ENCODE data around the gene TSPOAP1.

The TSPOAP1 gene

DNA sequence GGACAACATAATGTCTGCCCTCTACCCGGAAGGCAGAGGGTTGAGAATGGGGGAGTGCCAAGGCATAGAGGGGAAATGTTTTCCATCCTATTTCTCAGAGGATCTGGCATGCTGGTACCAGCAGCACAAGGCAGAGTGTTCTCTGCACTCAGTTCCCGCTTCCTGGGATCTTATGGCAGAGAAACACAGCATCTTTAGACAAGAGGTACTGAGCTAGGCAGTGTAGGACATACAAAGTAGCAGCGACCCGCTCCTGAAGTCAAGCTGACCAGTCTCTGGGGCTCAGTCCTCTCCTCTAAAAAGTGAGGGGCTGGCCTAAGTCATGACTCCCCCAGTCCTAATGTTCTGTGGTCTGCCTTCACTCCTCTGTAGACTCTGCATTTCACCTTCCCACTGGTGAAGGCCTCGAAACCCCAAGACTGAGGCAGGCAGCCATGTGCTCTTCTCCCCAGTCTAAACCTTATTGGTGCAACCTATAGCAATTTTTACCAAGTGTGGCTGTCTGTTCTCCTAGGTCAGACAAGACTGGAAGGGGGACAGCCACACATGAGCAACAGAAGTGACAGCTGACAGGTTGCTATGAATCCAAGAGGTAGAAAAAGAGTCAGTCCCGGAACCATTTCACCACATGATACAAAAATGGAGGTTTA, 11.3 kb upstream of the TSPOAP1 start:
- no peak for DNase-seq

DNA sequence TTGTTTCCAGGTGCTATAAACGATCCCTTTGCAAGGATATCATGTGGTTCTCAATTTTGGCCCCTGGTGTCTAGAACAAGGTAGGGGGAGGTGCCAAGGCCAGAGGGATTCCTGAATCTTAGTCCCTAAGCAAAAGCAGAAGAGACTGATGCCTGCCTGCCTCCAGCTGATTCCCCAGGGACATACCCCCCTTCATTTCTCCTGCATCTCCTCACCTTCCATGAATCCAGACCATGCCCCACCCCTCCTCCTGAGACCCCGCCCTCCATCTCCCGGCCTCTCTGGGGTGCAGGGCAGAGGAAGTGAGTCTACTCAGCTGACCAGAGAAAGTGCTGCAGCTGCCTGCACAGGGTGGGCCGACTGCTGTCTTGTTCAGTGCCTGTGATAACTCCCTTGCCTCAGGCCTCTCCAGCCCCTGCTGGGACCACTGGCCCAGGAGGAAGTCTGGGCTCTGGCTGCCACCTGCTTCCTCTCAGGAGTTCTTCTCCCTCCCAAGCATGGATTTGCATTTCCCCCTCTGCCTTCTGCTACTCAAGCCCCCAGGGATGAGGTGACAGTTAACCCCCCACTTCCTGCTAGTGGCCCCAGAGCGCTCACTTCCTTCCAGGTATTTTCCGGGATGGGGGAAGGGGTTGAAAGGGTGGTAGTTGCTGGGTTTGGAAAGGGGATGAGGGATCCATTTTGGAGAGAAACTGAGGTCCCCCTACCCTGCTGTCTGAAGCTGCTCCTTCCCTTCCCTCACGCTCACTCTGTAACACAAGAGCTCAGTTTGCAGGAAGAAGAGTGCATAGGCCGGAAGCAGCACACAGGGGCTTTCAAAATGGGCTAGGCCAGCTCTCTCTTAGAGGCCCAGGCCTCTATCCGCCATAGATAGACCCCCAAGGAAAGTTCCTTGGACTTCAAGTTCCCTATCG, 10.5 kb upstream of the TSPOAP1 start:
- DNase-seq = no peak

DNA sequence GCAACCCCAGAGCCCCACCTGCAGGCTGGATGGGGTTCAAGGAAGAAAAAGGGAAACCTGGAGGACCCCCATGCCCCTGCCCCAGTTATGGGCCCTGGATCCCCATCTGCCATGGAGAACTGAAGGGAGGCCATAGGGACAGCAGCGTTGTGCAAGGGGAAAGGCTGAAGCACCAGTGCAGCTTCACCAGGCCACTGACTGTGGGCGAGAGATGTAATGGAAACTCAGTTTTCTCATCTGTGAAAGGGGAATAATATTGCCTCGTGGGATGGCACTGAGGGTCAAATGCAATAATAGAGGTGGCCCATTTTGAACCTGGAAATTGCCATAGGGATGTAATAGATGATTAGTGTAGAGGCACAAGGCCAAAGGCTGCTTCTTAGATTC, 9.9 kb upstream of the TSPOAP1 start:
- no peak for DNase-seq

DNA sequence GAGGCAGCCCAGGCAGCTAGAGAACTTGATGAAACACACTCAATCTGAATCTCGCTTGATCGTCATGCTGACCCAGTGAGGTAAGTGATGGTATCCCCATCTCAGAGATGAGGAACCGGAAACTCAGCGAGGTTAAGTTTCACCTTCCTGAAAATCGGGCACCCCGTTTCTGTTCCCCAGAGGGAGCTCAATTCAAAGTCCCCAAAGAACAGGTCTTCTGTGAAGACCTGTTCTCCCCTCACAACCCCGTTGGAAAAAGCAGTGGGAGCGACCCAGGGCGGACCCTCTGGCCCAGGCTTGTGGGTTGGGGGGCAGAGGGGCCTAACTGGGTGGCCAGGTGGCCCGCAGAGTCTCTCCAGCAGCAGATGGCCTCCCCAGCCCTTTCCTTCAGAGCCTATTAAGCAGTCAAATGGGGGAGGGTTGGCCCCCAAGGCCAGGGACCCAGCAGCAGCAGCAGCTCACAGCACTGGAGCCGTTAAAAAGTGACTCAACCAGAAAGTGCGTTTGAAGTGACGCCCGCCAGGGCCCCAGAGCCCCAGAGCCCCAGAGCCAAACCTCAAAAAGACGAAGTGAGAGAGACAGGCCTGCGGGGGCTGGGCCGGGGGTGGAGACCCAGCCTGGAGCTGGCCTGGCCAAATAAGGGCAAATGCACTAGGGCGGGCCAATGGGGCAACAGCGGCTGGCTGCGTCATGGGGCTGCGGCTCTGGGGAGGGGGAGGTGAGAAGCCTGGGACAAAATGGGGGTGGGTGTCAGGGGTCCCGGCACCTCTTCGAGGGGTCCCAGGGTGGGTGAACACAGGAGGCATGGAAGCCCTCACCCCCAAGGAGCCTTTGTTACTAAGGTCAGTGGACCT, 9.2 kb upstream of the TSPOAP1 start:
- peak; percentile 14 for DNase-seq

DNA sequence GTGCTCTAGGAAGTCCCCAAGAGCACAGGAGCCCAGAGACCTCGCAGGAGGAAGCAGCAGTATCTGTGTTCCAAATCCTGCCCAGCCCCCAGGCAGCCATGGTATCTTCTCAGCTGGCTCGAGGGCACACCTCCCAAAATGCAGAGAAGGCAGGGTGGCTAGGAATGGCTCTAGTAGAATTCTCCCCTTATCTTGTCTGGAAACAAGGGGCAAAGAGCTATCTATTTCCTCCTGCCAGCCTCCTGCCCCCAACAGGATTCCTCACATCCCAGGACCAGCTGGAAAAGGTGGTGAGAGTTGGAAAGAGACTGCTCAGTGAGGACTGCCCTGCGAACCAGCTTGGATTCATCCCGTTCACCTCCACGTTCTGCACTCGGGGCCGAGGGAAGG, 8.6 kb upstream of the TSPOAP1 start:
- no peak for DNase-seq

DNA sequence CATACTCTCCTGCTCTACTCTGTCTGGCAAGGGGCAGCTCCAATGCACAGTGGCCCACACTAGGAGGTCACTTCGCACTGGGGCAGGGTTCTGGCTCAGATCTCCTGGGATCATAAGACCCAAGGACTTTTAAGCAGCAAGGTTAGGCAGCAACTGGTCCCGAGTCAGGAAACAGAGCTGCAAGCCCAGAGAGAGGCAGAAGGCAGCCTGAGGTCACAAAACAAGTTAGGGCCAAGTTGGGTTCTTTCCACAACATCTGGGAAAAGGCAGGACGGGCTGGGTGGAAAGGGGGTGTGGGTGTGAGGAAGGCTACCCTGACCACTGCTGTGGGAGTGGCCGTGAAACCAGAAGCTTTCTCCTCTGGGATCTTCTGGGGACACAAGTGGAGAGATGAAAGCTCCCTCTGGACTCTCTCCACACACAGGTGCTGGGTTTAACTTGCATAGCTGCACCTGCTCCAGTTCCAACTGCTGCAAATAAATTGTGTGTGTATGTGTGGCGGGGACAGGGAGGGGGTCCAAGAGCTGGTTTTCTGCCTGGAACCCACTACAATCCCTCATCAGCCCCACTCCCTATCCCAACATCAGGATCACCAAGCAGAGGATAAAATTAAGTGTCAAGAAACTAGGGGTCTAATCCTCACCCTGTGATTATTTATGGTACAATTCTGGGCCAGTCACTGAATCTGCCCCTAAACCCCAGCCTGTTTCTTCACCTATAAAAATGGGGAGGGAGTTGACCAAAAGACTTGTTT, 8.0 kb upstream of the TSPOAP1 start:
- no peak for DNase-seq

DNA sequence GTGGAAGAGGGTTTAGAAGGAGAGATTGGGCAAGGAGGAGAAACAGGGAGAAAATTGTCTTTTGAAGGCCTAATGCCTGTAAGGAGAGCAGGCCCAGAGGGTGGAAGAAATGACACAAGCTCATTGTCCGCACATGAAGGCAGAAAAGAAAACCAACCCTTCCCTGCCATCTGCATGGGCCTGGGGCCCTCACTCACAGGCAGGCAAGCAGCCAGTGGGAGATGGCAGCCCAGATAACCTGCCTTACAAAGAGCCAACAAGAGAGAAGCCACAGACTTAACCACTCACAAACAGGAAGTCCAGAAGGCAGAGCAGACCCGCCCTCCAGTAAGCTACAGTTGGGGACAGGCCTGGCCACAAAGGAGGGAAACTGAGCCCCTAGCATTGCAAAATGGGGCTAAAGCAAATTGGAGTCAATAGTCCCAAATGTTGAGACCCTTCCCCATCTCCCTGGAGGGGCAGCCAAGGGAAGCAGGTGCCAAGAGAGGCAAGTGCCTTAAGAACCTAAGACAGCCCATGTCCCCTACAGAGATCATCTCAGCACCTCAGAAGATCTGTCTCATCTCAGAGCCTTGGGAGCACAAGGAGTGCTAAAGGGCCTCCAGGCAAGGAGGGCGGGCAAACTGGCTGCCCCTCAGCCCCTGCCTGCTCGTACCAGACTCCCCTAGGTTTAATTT, 7.3 kb upstream of the TSPOAP1 start:
- DNase-seq = no peak

DNA sequence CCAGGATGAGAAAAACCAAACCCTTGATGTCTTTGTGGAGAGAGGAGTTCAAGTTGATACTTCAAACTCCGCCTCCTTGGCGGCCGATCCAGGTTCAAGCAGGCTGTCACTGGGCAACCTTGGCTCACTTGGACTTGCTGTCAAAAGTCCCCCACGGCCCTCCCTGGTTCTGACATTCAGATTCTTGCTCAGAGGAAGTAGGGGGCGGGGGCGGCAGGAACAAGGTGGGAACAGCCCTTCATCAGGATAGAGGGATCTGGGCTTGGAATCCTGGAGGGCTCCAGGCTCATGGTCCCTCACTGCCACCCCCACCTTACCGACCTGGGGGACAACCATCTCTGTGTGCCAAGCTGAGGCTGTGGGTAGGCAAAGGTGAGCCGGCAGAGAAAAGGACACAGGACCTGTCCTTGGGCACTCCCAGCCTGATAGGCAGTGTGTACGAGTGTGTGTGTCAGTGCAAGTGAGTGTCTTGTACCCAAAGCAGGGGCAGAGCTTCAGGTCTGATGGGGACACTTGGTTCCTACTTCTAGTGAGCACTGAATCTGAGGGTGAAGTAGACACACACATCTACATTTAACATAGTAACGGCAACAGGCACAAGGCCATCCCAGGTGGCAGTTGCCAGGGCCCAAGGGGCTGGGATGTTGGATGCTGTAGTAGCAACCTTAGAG, 6.6 kb upstream of the TSPOAP1 start:
- no peak for DNase-seq

DNA sequence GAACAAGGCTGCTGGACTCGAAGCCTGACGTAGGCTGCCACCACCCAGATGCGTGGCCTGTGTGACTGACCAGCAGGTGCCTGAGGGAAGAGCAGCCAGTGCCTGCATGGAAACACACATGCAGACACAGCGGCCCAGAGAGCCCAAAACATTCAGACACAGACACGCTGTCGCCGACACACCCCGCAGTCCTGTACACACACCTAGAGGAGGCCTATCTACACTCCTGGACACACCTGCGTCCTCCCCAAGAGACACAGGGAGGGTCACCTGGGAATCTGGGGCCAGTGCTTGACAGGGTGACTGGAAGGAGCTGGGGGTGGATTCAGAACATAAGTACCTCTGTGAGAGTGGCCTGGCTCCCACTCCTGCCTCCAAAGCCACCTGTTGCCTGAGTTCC, 6.1 kb upstream of the TSPOAP1 start:
- no peak for DNase-seq

DNA sequence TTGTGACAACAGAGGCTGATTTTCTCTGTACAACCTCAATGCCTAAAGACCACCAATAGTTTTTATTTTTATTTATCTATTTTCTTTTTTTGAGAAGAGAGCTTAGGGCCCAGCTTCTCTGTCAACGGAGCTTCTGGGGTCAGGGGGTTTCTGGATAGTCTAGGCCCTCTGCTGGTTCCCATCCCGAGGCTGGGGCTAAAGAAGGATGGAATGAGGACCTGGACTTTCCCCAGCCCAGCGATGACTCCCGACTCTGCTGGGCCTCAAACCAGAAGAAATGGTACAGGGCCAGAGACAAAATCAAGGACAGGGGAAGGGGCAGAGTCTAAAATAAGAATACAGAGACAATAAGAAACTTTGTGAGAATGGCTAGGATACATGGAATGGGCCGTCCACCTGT, 5.7 kb upstream of the TSPOAP1 start:
- no peak for DNase-seq

DNA sequence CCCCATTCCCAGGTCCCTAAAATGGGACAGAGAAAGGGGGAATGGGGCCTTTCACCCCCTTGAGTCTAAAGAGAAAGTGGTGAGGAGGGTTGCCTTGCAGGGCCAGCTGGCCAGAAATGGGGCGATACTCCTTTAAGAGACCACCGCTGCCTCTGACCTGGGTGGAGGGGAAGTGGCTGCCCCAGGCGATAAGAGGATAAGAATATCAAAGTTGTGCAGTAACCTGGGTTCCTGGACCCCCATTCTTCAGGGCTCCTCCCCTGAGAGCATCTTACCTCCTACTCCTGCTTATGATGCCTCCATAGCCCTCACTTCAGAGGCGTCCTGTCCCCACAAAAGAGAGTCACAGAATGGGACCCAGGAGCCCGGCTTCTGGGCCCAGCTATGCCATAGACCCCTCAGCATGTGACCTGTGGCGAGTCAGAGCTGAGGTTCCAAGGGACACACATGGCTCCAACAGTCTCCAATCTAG, 5.2 kb upstream of the TSPOAP1 start:
- no peak for DNase-seq

DNA sequence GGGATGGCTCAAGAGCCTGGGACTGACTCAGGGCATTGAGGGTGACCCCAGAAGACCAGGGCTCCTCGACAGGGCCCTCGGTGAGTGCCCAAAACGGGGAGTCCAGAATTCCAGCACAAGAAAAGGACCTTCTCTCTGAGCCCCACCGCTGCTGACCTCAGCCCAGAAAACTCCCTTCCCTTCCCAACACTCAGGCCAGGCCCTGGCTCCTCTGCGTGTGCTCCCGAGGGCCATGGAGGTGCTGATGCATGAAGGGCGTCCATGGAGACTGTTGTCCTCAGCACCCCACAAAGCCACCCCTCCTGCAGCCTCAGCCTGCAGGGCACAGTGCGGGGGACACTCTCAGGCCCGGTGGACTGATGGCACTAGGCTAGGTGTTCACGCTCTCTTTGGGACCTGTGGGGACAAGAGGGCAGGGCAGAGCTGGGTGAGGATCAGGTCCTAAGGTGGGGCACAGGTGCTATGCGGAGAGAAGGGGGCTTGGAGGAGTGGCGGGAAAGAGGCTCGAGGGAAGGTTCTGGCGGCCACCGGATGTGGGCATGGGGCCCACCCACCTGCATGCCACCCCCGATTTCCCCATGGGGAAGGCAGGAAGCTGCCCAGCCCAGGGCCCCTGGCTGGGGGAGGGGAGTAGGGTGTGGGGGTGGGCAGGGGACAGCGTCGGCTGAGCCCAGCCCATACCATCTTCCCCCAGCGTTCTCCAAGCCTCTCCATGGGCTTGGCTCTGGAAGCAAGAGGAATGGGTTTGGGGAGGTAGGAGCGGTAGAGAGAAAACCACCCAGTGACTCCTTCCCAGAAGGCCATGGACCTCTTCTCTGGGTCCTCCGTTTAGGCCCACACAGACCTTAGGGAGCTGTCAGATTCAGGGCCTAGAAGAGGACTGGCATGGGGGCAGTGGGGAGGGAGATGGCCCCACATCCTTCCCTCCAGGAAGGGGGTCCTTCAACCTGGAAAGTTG, 4.5 kb upstream of the TSPOAP1 start:
- DNase-seq = no peak

DNA sequence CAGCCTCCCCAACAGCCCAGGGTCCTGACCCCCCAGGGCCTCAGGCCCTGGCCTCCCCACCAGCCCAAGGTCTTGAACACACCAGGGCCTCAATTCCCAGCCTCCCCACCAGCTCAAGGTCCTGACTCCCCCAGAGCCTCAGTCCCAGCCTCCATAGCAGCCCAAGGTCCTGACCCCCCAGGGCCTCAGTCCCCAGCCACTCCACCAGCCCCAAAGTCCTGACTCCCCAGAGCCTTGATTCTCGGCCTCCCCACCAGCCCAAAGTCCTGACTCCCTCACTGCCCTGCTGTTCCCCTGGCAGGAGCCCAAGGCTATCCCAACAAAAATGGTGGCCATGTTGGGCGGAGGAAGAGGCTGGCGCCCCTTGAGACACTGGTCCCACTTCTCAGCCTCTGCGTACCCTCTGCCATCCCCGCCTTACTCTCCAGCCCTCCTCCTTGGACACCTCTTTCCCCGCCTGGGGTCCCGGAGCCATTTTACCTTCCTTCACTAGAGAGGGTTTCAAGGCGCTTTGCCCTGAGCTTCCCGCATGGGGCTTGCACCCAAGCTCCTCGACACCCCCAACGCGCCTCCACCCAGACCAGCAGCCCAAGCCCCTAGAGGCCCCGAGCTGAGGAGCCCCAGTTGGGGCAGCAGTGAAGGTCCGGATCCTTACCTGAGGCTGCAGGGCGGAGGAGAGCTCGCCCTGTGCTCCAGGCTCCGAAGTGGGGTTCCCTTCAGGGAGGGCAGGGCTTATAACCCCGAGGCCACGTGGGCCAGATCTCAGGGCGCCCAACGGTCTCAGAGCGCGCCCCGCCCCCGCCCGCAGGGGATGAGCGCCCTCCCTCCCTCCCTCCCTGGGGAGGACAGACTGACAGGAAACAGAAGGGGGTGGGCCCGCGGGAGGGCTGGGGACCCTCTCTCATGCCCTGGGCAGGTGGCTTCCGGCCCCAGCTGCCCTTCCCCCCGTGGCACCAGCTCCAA, 3.5 kb upstream of the TSPOAP1 start:
- peak; percentile 27 for DNase-seq

DNA sequence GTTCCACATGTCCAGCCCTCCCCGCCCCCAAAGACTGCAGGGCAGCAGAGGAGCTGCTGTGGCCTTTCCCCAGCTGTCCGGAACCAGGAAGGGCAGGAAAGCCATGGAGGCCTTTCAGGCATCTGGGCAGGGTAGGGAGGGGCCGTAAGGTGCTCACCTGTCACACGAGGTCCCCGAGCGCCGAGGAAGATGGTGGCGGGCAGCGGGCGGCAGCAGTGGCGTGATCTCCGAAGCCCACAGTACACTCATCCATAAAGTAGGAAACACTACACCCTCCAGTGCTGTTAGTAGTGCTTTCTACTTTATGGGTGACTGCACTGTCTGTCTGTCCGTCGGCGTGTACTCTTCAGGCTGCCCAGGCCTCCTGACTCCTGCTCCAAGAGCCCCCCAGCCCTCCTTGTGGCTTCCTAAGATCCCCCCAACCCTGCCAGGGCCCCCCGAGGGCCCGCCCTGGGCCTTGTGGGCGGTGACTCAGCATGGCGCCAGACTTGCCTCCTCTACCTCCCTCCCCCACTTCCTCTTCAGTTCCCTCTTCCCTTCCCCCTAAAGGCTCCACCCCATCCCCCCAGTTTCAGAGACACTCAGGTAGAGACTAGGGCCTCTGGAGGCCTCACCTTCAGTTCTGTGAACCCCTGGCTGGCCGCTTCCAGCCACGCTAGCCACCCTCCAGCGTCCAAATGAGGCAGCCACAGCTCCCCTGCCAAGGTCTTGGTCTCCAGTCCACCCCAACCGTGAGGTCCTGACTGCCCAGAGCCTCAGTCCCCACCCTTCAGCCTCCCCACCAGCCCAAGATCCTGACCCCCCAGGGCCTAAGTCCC, 2.6 kb upstream of the TSPOAP1 start:
- DNase-seq = no peak

DNA sequence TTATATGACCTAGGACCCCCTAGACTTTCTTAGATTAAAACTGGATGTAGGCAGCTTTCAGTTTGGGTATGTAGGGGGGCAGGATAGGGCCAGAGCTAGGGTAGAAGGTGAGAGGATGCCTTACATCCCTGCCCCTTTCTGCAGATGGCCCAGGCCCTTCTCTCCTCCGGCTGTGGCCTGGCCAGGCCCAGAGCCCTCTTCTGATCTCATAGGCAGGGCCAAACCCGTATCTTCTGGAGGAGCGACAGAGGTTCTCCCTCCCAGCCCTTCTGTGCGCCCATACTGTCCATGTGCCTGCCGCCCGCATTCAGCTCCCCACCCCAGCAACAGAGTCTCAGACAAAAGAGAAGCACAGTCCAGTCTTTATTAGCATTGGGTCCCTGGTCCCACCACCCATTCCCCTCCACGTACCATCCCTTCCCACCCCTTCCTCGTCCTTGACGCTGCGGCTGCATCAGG, 2.0 kb upstream of the TSPOAP1 start:
- no peak for DNase-seq

DNA sequence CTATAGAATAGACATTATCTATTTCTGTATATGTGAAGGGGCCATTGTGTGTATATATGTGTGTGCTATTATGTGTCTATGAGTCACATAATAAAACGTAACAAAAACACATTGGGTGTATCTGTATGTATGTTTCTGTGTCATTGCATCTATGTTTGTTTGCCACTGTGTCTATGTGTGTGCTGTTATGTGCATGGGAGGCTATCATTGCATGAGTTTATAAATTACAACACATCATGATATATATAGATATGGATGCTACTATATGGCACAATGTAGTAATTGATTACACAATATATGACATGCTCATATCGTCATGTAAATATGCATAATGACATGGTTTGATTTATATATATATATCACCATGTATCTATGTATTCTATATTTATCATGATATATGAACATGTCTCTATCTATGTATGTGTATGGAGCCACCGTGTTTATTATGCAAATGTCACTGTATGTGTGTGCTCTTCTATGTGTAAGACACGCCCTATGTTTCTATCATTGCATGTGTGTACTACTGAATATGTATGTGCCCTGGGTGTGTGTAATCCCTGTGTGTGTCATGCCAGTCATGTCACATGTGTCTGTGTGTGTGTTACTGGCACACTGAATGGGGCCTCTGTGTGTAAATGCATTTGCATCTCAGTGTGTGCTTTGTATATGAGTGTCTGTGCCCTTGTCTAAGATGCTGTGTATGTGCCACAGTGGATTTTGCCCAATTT, 1.4 kb upstream of the TSPOAP1 start:
- no peak for DNase-seq
